ENCODE measurements around the gene PYGO2. TPM values are rescaled to one million over a fixed set of nuclear protein-coding genes. Genes with fewer than 3 reads are reported as not detected.
"Not testable (repeated sequence)": the region's sequence is repeated elsewhere in the genome, so short reads cannot be mapped to it uniquely, and the experiment has no call there.

The PYGO2 gene
- total RNA-seq, 1 donor from 2014 or later: 7.4 TPM

DNA sequence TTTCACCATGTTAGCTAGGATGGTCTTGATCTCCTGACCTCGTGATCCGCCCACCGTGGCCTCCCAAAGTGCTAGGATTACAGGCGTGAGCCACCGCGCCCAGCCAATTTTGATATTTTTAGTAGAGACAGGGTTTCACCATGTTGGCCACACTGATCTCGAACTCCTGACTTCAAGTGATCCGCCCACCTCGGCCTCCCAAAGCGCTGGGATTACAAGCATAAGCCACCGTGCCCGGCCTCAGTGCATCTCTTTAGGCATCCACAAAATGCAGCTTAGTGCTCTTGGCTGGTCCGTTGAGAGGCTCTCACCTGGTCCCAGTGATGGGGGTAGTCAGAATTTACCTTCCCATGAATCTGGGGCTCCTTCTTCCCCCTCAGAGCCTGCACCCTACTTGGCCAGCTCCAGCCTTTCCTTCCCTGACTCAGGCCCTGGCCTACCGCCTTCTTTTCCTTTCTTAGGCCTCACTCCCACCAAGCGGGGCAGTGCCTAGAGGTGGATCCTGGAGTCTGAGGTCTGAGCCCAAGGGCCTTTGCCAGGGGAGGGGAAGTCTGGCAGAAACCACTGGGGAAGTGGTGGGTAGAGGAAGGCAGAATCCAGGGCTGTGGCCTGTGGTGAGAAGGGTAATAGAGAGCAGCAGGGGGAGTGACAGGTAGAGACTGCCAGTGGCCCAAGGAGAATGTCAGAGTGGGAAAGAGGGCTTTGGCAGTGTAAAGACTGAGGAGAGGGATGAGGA is 35.6 kb upstream of the PYGO2 start:
- FAIRE-seq (no peak), DNase-seq (ENCODE audit: low read depth) (no peak)
- Histone ChIP-seq H3K36me3 (ENCODE audit: control insufficient read depth, insufficient read depth, low read length) (no peaks in the 10 kb centered on the region), H3K27me3 (ENCODE audit: control insufficient read depth, insufficient read depth, low read length) (no peaks in the 10 kb centered on the region), H3K4me3 (ENCODE audit: low read depth, low read length) (no peak overlapping the region)
- TF ChIP-seq, protein P1, sequence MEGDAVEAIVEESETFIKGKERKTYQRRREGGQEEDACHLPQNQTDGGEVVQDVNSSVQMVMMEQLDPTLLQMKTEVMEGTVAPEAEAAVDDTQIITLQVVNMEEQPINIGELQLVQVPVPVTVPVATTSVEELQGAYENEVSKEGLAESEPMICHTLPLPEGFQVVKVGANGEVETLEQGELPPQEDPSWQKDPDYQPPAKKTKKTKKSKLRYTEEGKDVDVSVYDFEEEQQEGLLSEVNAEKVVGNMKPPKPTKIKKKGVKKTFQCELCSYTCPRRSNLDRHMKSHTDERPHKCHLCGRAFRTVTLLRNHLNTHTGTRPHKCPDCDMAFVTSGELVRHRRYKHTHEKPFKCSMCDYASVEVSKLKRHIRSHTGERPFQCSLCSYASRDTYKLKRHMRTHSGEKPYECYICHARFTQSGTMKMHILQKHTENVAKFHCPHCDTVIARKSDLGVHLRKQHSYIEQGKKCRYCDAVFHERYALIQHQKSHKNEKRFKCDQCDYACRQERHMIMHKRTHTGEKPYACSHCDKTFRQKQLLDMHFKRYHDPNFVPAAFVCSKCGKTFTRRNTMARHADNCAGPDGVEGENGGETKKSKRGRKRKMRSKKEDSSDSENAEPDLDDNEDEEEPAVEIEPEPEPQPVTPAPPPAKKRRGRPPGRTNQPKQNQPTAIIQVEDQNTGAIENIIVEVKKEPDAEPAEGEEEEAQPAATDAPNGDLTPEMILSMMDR (IDR thresholded peaks at IDR 0.05; ENCODE audit: insufficient read depth, low read length, severe bottlenecking): no peak

DNA sequence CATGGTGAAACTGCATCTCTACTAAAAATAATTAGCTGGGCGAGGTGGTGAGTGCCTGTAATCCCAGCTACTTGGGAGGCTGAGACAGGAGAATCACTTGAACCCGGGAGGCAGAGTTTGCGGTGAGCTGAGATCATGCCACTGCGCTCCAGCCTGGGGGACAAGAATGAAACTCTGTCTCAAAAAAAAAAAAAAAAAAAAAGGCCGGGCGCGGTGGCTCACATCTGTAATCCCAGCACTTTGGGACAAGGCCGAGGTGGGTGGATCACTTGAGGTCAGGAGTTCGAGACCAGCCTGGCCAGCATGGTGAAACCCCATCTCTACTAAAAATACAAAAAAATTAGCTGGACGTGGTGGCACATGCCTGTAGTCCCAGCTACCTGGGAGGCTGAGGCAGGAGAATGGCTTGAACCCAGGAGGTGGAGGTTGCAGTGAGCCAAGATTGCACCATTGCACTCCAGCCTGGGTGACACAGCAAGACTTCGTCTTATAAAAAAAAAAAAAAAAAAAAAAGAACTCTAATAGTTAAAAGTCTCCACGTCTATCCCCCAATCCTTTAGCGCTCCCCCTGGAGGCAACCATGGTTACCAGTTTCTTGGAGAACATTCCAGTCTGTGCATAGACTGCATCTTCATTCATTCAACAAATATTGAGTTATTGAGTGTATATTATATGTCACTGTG is 33.9 kb upstream of the PYGO2 start:
- DNase-seq (ENCODE audit: low read depth): peak; percentile 76
- not testable (repeated sequence) for H3K36me3 ChIP-seq (ENCODE audit: control insufficient read depth, insufficient read depth, low read length); FAIRE-seq; H3K27me3 ChIP-seq (ENCODE audit: control insufficient read depth, insufficient read depth, low read length); H3K4me3 ChIP-seq (ENCODE audit: low read depth, low read length)
- TF ChIP-seq, protein P1 (IDR thresholded peaks at IDR 0.05; ENCODE audit: insufficient read depth, low read length, severe bottlenecking): peak; percentile 26

DNA sequence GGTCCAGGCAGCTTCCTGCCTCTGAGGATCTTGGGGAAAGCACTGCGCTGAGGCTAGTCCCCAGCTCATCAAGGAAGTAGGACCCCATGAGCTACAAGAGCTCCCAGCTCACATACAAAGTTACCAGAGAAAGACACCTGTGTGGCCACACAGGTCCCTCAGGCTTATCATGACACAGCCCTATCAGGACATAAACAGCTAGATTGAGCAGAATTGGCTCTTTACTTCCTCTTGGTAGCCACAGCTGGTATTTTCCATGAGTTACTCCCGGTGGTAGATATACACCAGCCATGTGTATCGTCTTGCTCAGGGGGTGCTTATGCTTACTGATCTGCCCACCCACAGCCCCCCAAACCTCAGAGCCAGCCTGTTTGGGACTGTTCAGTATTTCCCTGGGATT is 33.0 kb upstream of the PYGO2 start:
- H3K27me3 ChIP-seq (ENCODE audit: control insufficient read depth, insufficient read depth, low read length): no peaks in the 10 kb centered on the region
- H3K36me3 ChIP-seq (ENCODE audit: control insufficient read depth, insufficient read depth, low read length): peaks cover 3% of the 10 kb centered on the region
- no peak for FAIRE-seq
- DNase-seq (ENCODE audit: low read depth): no peak
- TF ChIP-seq, protein P1 (IDR thresholded peaks at IDR 0.05; ENCODE audit: insufficient read depth, low read length, severe bottlenecking): no peak
- no peak overlapping the region for H3K4me3 ChIP-seq (ENCODE audit: low read depth, low read length)

DNA sequence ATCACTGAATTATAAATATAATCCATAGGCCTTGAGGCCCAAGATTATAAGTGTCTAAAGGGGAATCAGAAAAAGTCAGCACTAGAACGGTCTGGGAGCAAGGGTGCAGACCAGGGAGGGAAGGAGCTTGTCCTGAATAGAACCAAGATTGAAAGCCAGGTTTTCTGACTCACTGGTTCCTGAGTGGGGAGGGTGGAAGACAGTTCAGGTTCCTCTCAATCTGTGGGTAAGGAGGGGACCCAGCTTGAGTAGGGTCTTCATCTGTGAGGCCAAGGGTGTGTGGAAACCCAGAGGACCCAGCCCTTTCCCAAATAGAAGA is 32.6 kb upstream of the PYGO2 start:
- no peak for FAIRE-seq
- H3K27me3 ChIP-seq (ENCODE audit: control insufficient read depth, insufficient read depth, low read length): no peaks in the 10 kb centered on the region
- TF ChIP-seq, protein P1 (IDR thresholded peaks at IDR 0.05; ENCODE audit: insufficient read depth, low read length, severe bottlenecking): no peak
- peaks cover 6% of the 10 kb centered on the region for H3K36me3 ChIP-seq (ENCODE audit: control insufficient read depth, insufficient read depth, low read length)
- no peak for DNase-seq (ENCODE audit: low read depth)
- no peak overlapping the region for H3K4me3 ChIP-seq (ENCODE audit: low read depth, low read length)

DNA sequence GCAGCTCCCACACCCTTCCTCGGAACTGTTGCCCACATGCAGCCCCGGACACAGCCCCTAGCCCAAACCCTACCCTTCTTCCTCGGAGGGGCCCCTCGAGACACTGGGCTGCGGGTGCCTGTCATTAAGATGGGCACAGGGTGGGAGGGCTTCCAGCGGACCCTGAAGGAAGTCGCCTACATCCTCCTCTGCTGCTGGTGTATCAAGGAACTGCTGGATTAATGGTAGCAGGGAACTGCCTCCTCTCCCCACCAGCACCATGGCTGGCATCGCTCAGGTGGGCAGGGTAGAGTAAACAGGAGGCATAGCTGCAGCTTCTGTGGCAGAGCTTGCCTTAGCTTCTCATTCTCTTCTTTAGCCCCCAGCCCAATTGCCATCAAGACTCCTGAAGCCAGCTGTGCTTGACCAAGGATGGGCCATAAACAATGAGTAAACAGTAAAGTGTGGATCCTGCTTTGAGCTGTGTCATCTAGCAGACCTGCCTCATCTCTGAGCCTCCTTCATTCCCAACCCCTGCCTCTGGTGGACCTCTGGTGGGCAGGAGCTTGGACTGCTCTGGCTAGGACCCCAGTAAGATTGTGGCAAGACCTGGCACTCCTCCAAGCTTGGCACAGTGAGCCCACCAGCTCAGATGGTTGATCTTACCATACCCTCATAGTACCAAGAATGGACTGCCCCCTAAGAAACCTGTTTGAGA is 32.1 kb upstream of the PYGO2 start, which contains the start of gene LENEP:
Gene LENEP, plus strand, starts transcription at position 15 of the 697 bp plus-strand sequence. Its CDS starts 22 bp downstream, at position 37.
- peaks cover 9% of the 10 kb centered on the region for H3K36me3 ChIP-seq (ENCODE audit: control insufficient read depth, insufficient read depth, low read length)
- FAIRE-seq (no peak), DNase-seq (ENCODE audit: low read depth) (no peak)

More for the DNA sequence above, 32.1 kb upstream of the PYGO2 start, which contains the start of gene LENEP:
- Histone ChIP-seq H3K27me3 (ENCODE audit: control insufficient read depth, insufficient read depth, low read length) (no peaks in the 10 kb centered on the region), H3K4me3 (ENCODE audit: low read depth, low read length) (no peak within 1 kb of the TSS)
- TF ChIP-seq, protein P1 (IDR thresholded peaks at IDR 0.05; ENCODE audit: insufficient read depth, low read length, severe bottlenecking): no peak
